Endothelial cell of umbilical vein (primary cell): ENCODE data around the gene EEA1. TPM values are rescaled to one million over a fixed set of nuclear protein-coding genes. Genes with fewer than 3 reads are reported as not detected.

Experiments used
- BruUV-seq: library from RNA; stranded (reverse); fragments of 400-500 nt; replicated peaks from 2 replicates; lab custom pipeline; 2021; lab: Mats Ljungman, UMichigan
- CTCF ChIA-PET: fragments of 300-600, 350-600 bp; sonication (Branson Sonifier 250); formaldehyde crosslinking; loops from one replicate; lab custom pipeline; 2021; ENCODE audit warnings: antibody characterized with exemption, inconsistent platforms; lab: Charles Lee
- POLR2A ChIA-PET: fragments of 300-600, 350-600 bp; sonication (Branson Sonifier 250); formaldehyde crosslinking; loops from one replicate; lab custom pipeline; 2021; ENCODE audit warnings: antibody characterized with exemption, inconsistent platforms; lab: Charles Lee
- DNase-seq: peaks from one replicate; pipeline ENCODE4 v3.0.0-alpha.2; 2011; ENCODE audit warnings: low read depth, low spot score
- FAIRE-seq: peaks from 2 replicates; lab custom pipeline; 2011; peaks lifted over from hg19 to GRCh38; lab: Jason Lieb, UNC
- H2AFZ ChIP-seq: 2 replicates; pipeline ENCODE4 v1.6.0; 2012; ENCODE audit warnings: low read depth, low read length, control low read depth, inconsistent platforms
- H3K27ac ChIP-seq: 2 replicates; pipeline ENCODE4 v1.5.1; 2011; ENCODE audit warnings: low read depth, mild to moderate bottlenecking, control low read depth, low read length, moderate library complexity; ENCODE audit not compliant: insufficient read depth
- H3K27me3 ChIP-seq, 2 experiments: 2 replicates each; pipeline versions ENCODE4 v1.6.0 to v1.6.1; 2011; ENCODE audit warnings: low read length in 2 of 2, mixed read lengths in 1 of 2; ENCODE audit not compliant: control insufficient read depth in 2 of 2, insufficient read depth in 2 of 2
- H3K36me3 ChIP-seq, 2 experiments: 2 replicates in 1 of 2; 3 replicates in 1 of 2; pipeline ENCODE4 v1.5.1; 2011; ENCODE audit warnings: low read length in 2 of 2, mild to moderate bottlenecking in 1 of 2, moderate library complexity in 1 of 2; ENCODE audit not compliant: control insufficient read depth in 2 of 2, insufficient read depth in 2 of 2; ENCODE audit errors: extremely low read depth in 1 of 2
- H3K4me1 ChIP-seq: 3 replicates; pipeline ENCODE4 v1.5.1; 2011; ENCODE audit warnings: mild to moderate bottlenecking, low read length; ENCODE audit not compliant: control insufficient read depth, insufficient read depth; ENCODE audit errors: extremely low read depth
- H3K4me2 ChIP-seq: 2 replicates; pipeline ENCODE4 v1.6.1; 2011; ENCODE audit warnings: low read length, control low read depth, mixed read lengths; ENCODE audit not compliant: insufficient read depth
- H3K4me3 ChIP-seq, 3 experiments: fragments of 200-600 bp in 1 of 3; sonication (generic), shearing (Covaris generic) in 1 of 3; replicated peaks in 1 of 3; 2 replicates each; pipeline ENCODE4 v1.5.1; 2011 to 2016; ENCODE audit warnings: control low read depth in 3 of 3, low read length in 3 of 3, mild to moderate bottlenecking in 2 of 3, inconsistent platforms in 1 of 3, low read depth in 1 of 3, moderate library complexity in 1 of 3; ENCODE audit not compliant: insufficient read depth in 1 of 3
- H3K79me2 ChIP-seq: 2 replicates; pipeline ENCODE4 v1.6.0; 2012; ENCODE audit warnings: low read length, inconsistent platforms; ENCODE audit not compliant: control insufficient read depth, insufficient read depth
- H3K9ac ChIP-seq: replicated peaks from 2 replicates; pipeline ENCODE3; 2011; ENCODE audit warnings: low read length, control low read depth; ENCODE audit not compliant: insufficient read depth; ENCODE audit errors: extremely low read depth
- H3K9me1 ChIP-seq: replicated peaks from 3 replicates; pipeline ENCODE4 v1.6.0; 2011; ENCODE audit warnings: mild to moderate bottlenecking, low read length; ENCODE audit not compliant: control insufficient read depth, insufficient read depth; ENCODE audit errors: extremely low read depth
- H3K9me3 ChIP-seq: replicated peaks from 2 replicates; pipeline ENCODE4 v1.5.1; 2012; ENCODE audit warnings: low read length, inconsistent platforms; ENCODE audit not compliant: control insufficient read depth, insufficient read depth
- H4K20me1 ChIP-seq: replicated peaks from 2 replicates; pipeline ENCODE3; 2011; ENCODE audit warnings: mild to moderate bottlenecking, low read length; ENCODE audit not compliant: control insufficient read depth, insufficient read depth; ENCODE audit errors: extremely low read depth
- CTCF ChIP-seq, 2 donors: IDR thresholded peaks; 1 replicate in 1 of 2; 2 replicates in 1 of 2; pipeline ENCODE4 v1.5.1; 2011; ENCODE audit warnings: low read length in 2 of 2, mild to moderate bottlenecking in 2 of 2, moderate library complexity in 2 of 2, control low read depth in 1 of 2, inconsistent platforms in 1 of 2, low read depth in 1 of 2; ENCODE audit not compliant: insufficient read depth in 1 of 2; ENCODE audit errors: extremely low read depth in 1 of 2
- EZH2 ChIP-seq: IDR thresholded peaks from 2 replicates; pipeline ENCODE4 v1.6.1; 2012; ENCODE audit warnings: borderline replicate concordance, low read depth, mild to moderate bottlenecking, moderate library complexity, low read length, inconsistent platforms; ENCODE audit not compliant: severe bottlenecking
- FOS ChIP-seq: IDR thresholded peaks from 2 replicates; pipeline ENCODE4 v1.6.1; 2011; ENCODE audit warnings: mild to moderate bottlenecking, low read length, moderate library complexity, borderline replicate concordance; ENCODE audit not compliant: insufficient read depth
- GATA2 ChIP-seq: IDR thresholded peaks from 2 replicates; pipeline ENCODE4 v1.7.0; 2011; ENCODE audit warnings: low read depth, mild to moderate bottlenecking, moderate library complexity, mixed read lengths, low read length; ENCODE audit not compliant: insufficient read length, insufficient read depth
- JUN ChIP-seq: IDR thresholded peaks from 2 replicates; pipeline ENCODE4 v1.6.1; 2011; ENCODE audit warnings: borderline replicate concordance, low read depth; ENCODE audit not compliant: insufficient read length, insufficient read depth
- MAX ChIP-seq: IDR thresholded peaks from 2 replicates; pipeline ENCODE4 v1.6.1; 2011; ENCODE audit not compliant: insufficient read depth, insufficient read length
- MYC ChIP-seq: IDR thresholded peaks from one replicate; pipeline ENCODE4 v1.6.1; 2011; ENCODE audit warnings: mild to moderate bottlenecking, low read depth, low read length
- POLR2A ChIP-seq: IDR thresholded peaks from 2 replicates; pipeline ENCODE4 v1.6.1; 2012; ENCODE audit warnings: low read depth, mild to moderate bottlenecking, control low read depth, low read length
- POLR2AphosphoS5 ChIP-seq: IDR thresholded peaks from 2 replicates; pipeline ENCODE4 v1.6.1; 2012; ENCODE audit warnings: low read depth, mild to moderate bottlenecking, control low read depth, low read length, moderate library complexity; ENCODE audit not compliant: insufficient read depth
- dilution Hi-C: fragments of 300-500 bp; cut with MboI; formaldehyde crosslinking; loops from one replicate; pipeline ENCODE4 v1.15.0; 2019; ENCODE audit warnings: low sequenced_read_pairs; ENCODE audit not compliant: extremely low pct_ligation_motif_present
- intact Hi-C: fragments of 100-400 bp; cut with micrococcal nuclease; formaldehyde crosslinking; loops from one replicate; pipeline ENCODE4 v1.10.0; 2022
- polyA plus RNA-seq, 4 experiments: library from polyadenylated mRNA; depleted of rRNA in 3 of 4; stranded (reverse) in 3 of 4; unstranded in 1 of 4; fragments of >200 nt; gene quantifications; 2 replicates each; pipeline versions ENCODE4 v1.2.1 to v1.2.3, GENCODE V29; 2011 to 2012; ENCODE audit warnings: missing spikeins in 1 of 4
- total RNA-seq: library from RNA; stranded (reverse); gene quantifications from 2 replicates; pipeline ENCODE4 v1.2.3, GENCODE V29; 2021

The EEA1 gene
- total and polyA plus RNA-seq, 2 donors (not counting 3 experiments of a cell fraction or from before 2014, with no cell fraction given) = 2.6 to 38.8 TPM

GRCh38 chr12:92897844-92898243 lies 31.3 kb downstream of the EEA1 start:
- no peaks in the 10 kb centered on the region for H3K9me1 ChIP-seq
- no peak overlapping the region for H3K4me2 ChIP-seq
- no peaks in the 10 kb centered on the region for H3K27me3 ChIP-seq
- ChIA-PET POLR2A (no interaction called here), CTCF (no interaction called here)
- no TSS peak for BruUV-seq
- intact Hi-C loops (no loop called here), dilution Hi-C loops (no loop called here)
- H3K4me1 ChIP-seq = peaks cover 22% of the 10 kb centered on the region
- no peaks in the 10 kb centered on the region for H4K20me1 ChIP-seq
- TF ChIP-seq CTCF (IDR thresholded peaks at IDR 0.05; ENCODE audit: extremely low read depth in 1 of 2, insufficient read depth in 1 of 2, low read depth in 1 of 2, low read length in 2 of 2) (no peak), MYC (no peak), POLR2A (no peak), GATA2 (no peak), POLR2AphosphoS5 (no peak), EZH2 (no peak), FOS (no peak), JUN (no peak), MAX (no peak)
- FAIRE-seq (no peak), DNase-seq (no peak)
- no peaks in the 10 kb centered on the region for H3K9me3 ChIP-seq
- H3K36me3 ChIP-seq = no peaks in the 10 kb centered on the region
- no peak overlapping the region for H3K27ac ChIP-seq
- no peak overlapping the region for H3K4me3 ChIP-seq
- peaks cover 79% of the 10 kb centered on the region for H3K79me2 ChIP-seq
- H3K9ac ChIP-seq = no peak overlapping the region
- H2AFZ ChIP-seq = no peak overlapping the region
